Mesothelial cell of epicardium (in vitro differentiated cells): ENCODE measurements around the gene CXCR1. TPM values are rescaled to one million over a fixed set of nuclear protein-coding genes. Genes with fewer than 3 reads are reported as not detected.
"Not testable (repeated sequence)": the region's sequence is repeated elsewhere in the genome, so short reads cannot be mapped to it uniquely, and the experiment has no call there.

ENCODE experiments used
- DNase-seq, 2 experiments: peaks; one replicate each; pipeline ENCODE4 v3.0.0; 2021; ENCODE audit warnings: low spot score in 2 of 2; ENCODE audit not compliant: unreplicated experiment in 2 of 2
- H3K27ac Mint-ChIP-seq: 2 replicates; pipeline ENCODE4 v1.8.0; 2021; ENCODE audit warnings: mixed read lengths
- H3K27me3 Mint-ChIP-seq: 2 replicates; pipeline ENCODE4 v1.8.0; 2021; ENCODE audit warnings: low read depth, mixed read lengths
- H3K36me3 Mint-ChIP-seq: 2 replicates; pipeline ENCODE4 v1.8.0; 2021; ENCODE audit warnings: mixed read lengths
- H3K4me1 Mint-ChIP-seq: 2 replicates; pipeline ENCODE4 v1.8.0; 2021; ENCODE audit warnings: mixed read lengths
- H3K4me3 Mint-ChIP-seq: 2 replicates; pipeline ENCODE4 v1.8.0; 2021; ENCODE audit warnings: mild to moderate bottlenecking, moderate library complexity, mixed read lengths
- H3K9me3 Mint-ChIP-seq: 2 replicates; pipeline ENCODE4 v1.8.0; 2021; ENCODE audit warnings: mixed read lengths
- CTCF ChIP-seq: fragments of 200-600 bp; sonication (generic); IDR thresholded peaks from one replicate; pipeline ENCODE4 v1.5.0; 2021; ENCODE audit warnings: antibody characterized with exemption; ENCODE audit not compliant: unreplicated experiment
- total RNA-seq: library from RNA; stranded (reverse); gene quantifications from 3 replicates; pipeline ENCODE4 v1.2.1, GENCODE V29; 2021

The CXCR1 gene
- total RNA-seq, 1 donor from 2014 or later = not detected

- Mint-ChIP-seq H3K4me3 (no peak overlapping the region), H3K9me3 (peaks cover 12% of the 10 kb centered on the region), H3K36me3 (peaks cover 3% of the 10 kb centered on the region), H3K27me3 (peaks cover 4% of the 10 kb centered on the region), H3K4me1 (peaks cover 10% of the 10 kb centered on the region), H3K27ac (no peak overlapping the region)
- no peak for DNase-seq
- no peak for TF ChIP-seq CTCF
Measured at GRCh38 chr2:218125095-218125494, 41.7 kb downstream of the CXCR1 start.

- Mint-ChIP-seq H3K4me3 (no peak overlapping the region), H3K9me3 (peaks cover 12% of the 10 kb centered on the region), H3K27ac (no peak overlapping the region), H3K36me3 (peaks cover 3% of the 10 kb centered on the region), H3K4me1 (peaks cover 10% of the 10 kb centered on the region), H3K27me3 (peaks cover 6% of the 10 kb centered on the region)
- DNase-seq = no peak
- no peak for TF ChIP-seq CTCF
Measured at GRCh38 chr2:218123986-218124385, 42.8 kb downstream of the CXCR1 start.

- not testable (repeated sequence) for H3K4me3 Mint-ChIP-seq, H3K27me3 Mint-ChIP-seq, H3K36me3 Mint-ChIP-seq, H3K27ac Mint-ChIP-seq, DNase-seq
- Mint-ChIP-seq H3K9me3 (peaks cover 19% of the 10 kb centered on the region), H3K4me1 (peaks cover 10% of the 10 kb centered on the region)
Measured at GRCh38 chr2:218122286-218122685, 44.5 kb downstream of the CXCR1 start.

GRCh38 chr2:218121789-218122188, 45.0 kb downstream of the CXCR1 start:
- H3K27ac Mint-ChIP-seq, H3K27me3 Mint-ChIP-seq, H3K36me3 Mint-ChIP-seq, DNase-seq, H3K4me3 Mint-ChIP-seq: not testable (repeated sequence)
- peaks cover 23% of the 10 kb centered on the region for H3K9me3 Mint-ChIP-seq
- H3K4me1 Mint-ChIP-seq = peaks cover 10% of the 10 kb centered on the region

Other genes with a start within 250 kb of the CXCR1 start
- gene TNS1, start 164.0 kb downstream of the CXCR1 start, total RNA-seq = 116 to 130 TPM (median 117 TPM) in 3 replicates
- gene RUFY4, start 97.7 kb downstream of the CXCR1 start, total RNA-seq = not detected in 3 replicates
- gene CXCR2, start 40.9 kb downstream of the CXCR1 start, total RNA-seq = 0.31 to 0.83 TPM (median 0.32 TPM) in 3 replicates
- gene ARPC2, start 50.2 kb upstream of the CXCR1 start, total RNA-seq = 274 to 279 TPM (median 276 TPM) in 3 replicates
- 0.55 to 0.93 TPM (median 0.78 TPM) in 3 replicates for gene GPBAR1, start 94.1 kb upstream of the CXCR1 start, total RNA-seq
- gene AAMP, start 103.2 kb upstream of the CXCR1 start, total RNA-seq = 66.6 to 67.2 TPM (median 67.1 TPM) in 3 replicates
- 63.2 to 70.4 TPM (median 69.5 TPM) in 3 replicates for gene PNKD, start 103.6 kb upstream of the CXCR1 start, total RNA-seq
- gene TMBIM1, start 125.5 kb upstream of the CXCR1 start, total RNA-seq = 74.9 to 82.6 TPM (median 80.7 TPM) in 3 replicates
- 0.16 TPM in 1 of 3 replicates, not detected in the others for gene CATIP, start 189.9 kb upstream of the CXCR1 start, total RNA-seq
- 0.53 to 0.79 TPM (median 0.76 TPM) in 3 replicates for gene SLC11A1, start 215.3 kb upstream of the CXCR1 start, total RNA-seq
- gene CTDSP1, start 232.9 kb upstream of the CXCR1 start, total RNA-seq = 134 to 142 TPM (median 136 TPM) in 3 replicates